ENCODE results near the gene PRKN.

The PRKN gene

GRCh38 chr6:162147805-162148204 is 579.8 kb downstream of the PRKN start:
- no peak for DNase-seq
- Histone ChIP-seq H3K36me3 (ENCODE audit: insufficient read depth, low read length) (no peaks in the 10 kb centered on the region), H2AFZ (ENCODE audit: low read depth, low read length) (no peak overlapping the region), H3K9ac (ENCODE audit: low read depth, low read length) (no peak overlapping the region), H3K4me1 (ENCODE audit: insufficient read depth, low read length) (no peaks in the 10 kb centered on the region), H3K79me2 (ENCODE audit: insufficient read depth, low read length) (no peaks in the 10 kb centered on the region), H4K20me1 (ENCODE audit: insufficient read depth, low read length) (no peaks in the 10 kb centered on the region), H3K4me2 (ENCODE audit: insufficient read depth, low read length) (no peak overlapping the region), H3K4me3 (ENCODE audit: low read depth in 1 of 2, low read length in 2 of 2) (no peak overlapping the region), H3K9me3 (ENCODE audit: insufficient read depth, low read length, severe bottlenecking) (no peaks in the 10 kb centered on the region), H3K27ac (ENCODE audit: low read length) (no peak overlapping the region), H3K27me3 (ENCODE audit: insufficient read depth, low read length, poor library complexity) (no peaks in the 10 kb centered on the region)
- no peak for ATAC-seq (ENCODE audit: insufficient read depth, low read depth)
- TF ChIP-seq CTCF (IDR thresholded peaks at IDR 0.05; ENCODE audit: borderline replicate concordance, extremely low read depth, low read length, poor library complexity, severe bottlenecking) (no peak), EZH2 (IDR thresholded peaks at IDR 0.05; ENCODE audit: borderline replicate concordance, low read depth, low read length, severe bottlenecking) (no peak)

GRCh38 chr6:162147281-162147680 is 580.3 kb downstream of the PRKN start:
- no peak overlapping the region for H3K4me3 ChIP-seq (ENCODE audit: low read depth in 1 of 2, low read length in 2 of 2)
- H2AFZ ChIP-seq (ENCODE audit: low read depth, low read length): no peak overlapping the region
- no peaks in the 10 kb centered on the region for H3K9me3 ChIP-seq (ENCODE audit: insufficient read depth, low read length, severe bottlenecking)
- no peaks in the 10 kb centered on the region for H4K20me1 ChIP-seq (ENCODE audit: insufficient read depth, low read length)
- no peaks in the 10 kb centered on the region for H3K36me3 ChIP-seq (ENCODE audit: insufficient read depth, low read length)
- H3K79me2 ChIP-seq (ENCODE audit: insufficient read depth, low read length): no peaks in the 10 kb centered on the region
- ATAC-seq (ENCODE audit: insufficient read depth, low read depth): no peak
- no peaks in the 10 kb centered on the region for H3K4me1 ChIP-seq (ENCODE audit: insufficient read depth, low read length)
- TF ChIP-seq EZH2 (IDR thresholded peaks at IDR 0.05; ENCODE audit: borderline replicate concordance, low read depth, low read length, severe bottlenecking) (no peak), CTCF (IDR thresholded peaks at IDR 0.05; ENCODE audit: borderline replicate concordance, extremely low read depth, low read length, poor library complexity, severe bottlenecking) (no peak)
- no peak overlapping the region for H3K4me2 ChIP-seq (ENCODE audit: insufficient read depth, low read length)
- DNase-seq: no peak
- H3K27ac ChIP-seq (ENCODE audit: low read length): no peak overlapping the region
- H3K9ac ChIP-seq (ENCODE audit: low read depth, low read length): no peak overlapping the region
- no peaks in the 10 kb centered on the region for H3K27me3 ChIP-seq (ENCODE audit: insufficient read depth, low read length, poor library complexity)

GRCh38 chr6:162140251-162140852 is 587.2 kb downstream of the PRKN start:
- Histone ChIP-seq H2AFZ (ENCODE audit: low read depth, low read length) (no peak overlapping the region), H3K36me3 (ENCODE audit: insufficient read depth, low read length) (no peaks in the 10 kb centered on the region), H3K79me2 (ENCODE audit: insufficient read depth, low read length) (no peaks in the 10 kb centered on the region), H3K27ac (ENCODE audit: low read length) (no peak overlapping the region), H3K9ac (ENCODE audit: low read depth, low read length) (no peak overlapping the region), H4K20me1 (ENCODE audit: insufficient read depth, low read length) (no peaks in the 10 kb centered on the region), H3K4me1 (ENCODE audit: insufficient read depth, low read length) (no peaks in the 10 kb centered on the region), H3K27me3 (ENCODE audit: insufficient read depth, low read length, poor library complexity) (no peaks in the 10 kb centered on the region), H3K9me3 (ENCODE audit: insufficient read depth, low read length, severe bottlenecking) (no peaks in the 10 kb centered on the region), H3K4me2 (ENCODE audit: insufficient read depth, low read length) (no peak overlapping the region), H3K4me3 (ENCODE audit: low read depth in 1 of 2, low read length in 2 of 2) (no peak overlapping the region)
- TF ChIP-seq EZH2 (IDR thresholded peaks at IDR 0.05; ENCODE audit: borderline replicate concordance, low read depth, low read length, severe bottlenecking): no peak
- no peak for TF ChIP-seq CTCF (IDR thresholded peaks at IDR 0.05; ENCODE audit: borderline replicate concordance, extremely low read depth, low read length, poor library complexity, severe bottlenecking)
- ATAC-seq (ENCODE audit: insufficient read depth, low read depth) (no peak), DNase-seq (no peak)

Data from DND-41 (cell line).